ENCODE results near the gene TNFSF13B. TPM values are rescaled to one million over a fixed set of nuclear protein-coding genes. Genes with fewer than 3 reads are reported as not detected.

Gene TNFSF13B
- total and polyA plus RNA-seq, 2 of the 8 experiments (the other 6 are each of a cell fraction or from before 2014, with no cell fraction given): not detected

GRCh38 chr13:108226184-108226583 is 43.3 kb upstream of the TNFSF13B start (continued):
- TF ChIP-seq CHD7 (IDR thresholded peaks at IDR 0.05; ENCODE audit: insufficient replicate concordance, low read length) (no peak), SIN3A (conservative IDR thresholded peaks at IDR 0.05 in 1 of 2, IDR thresholded peaks at IDR 0.05 in 1 of 2; ENCODE audit: low read depth in 1 of 2, low read length in 2 of 2) (no peak), GTF2F1 (IDR thresholded peaks at IDR 0.05; ENCODE audit: borderline replicate concordance, low read depth, low read length) (no peak), SP2 (IDR thresholded peaks at IDR 0.05; ENCODE audit: low read length) (no peak), BCL11A (IDR thresholded peaks at IDR 0.05; ENCODE audit: low read depth in 2 of 2, low read length in 2 of 2) (no peak), PHF8 (conservative IDR thresholded peaks at IDR 0.05; ENCODE audit: low read depth, low read length) (no peak)

Measured in H1 (cell line).